Hepatocyte (in vitro differentiated cells): ENCODE data around the gene OGDH. TPM values are rescaled to one million over a fixed set of nuclear protein-coding genes. Genes with fewer than 3 reads are reported as not detected.
A peak's percentile ranks its signal among the peaks of the same experiment; 100 is the strongest.

Experiments
- DNase-seq: peaks from one replicate; pipeline ENCODE4 v3.0.0-alpha.2; 2016; ENCODE audit warnings: low spot score
- H2AFZ ChIP-seq: fragments of 200-600 bp; sonication (generic); 2 replicates; pipeline ENCODE4 v1.6.0; 2016; ENCODE audit warnings: antibody characterized with exemption, mild to moderate bottlenecking
- H3K27ac ChIP-seq: fragments of 200-600 bp; sonication (generic); 2 replicates; pipeline ENCODE4 v1.5.1; 2016; ENCODE audit warnings: mild to moderate bottlenecking
- H3K27me3 ChIP-seq: fragments of 200-600 bp; sonication (generic); 2 replicates; pipeline ENCODE4 v1.6.1; 2016
- H3K36me3 ChIP-seq: fragments of 200-600 bp; sonication (generic); replicated peaks from 2 replicates; pipeline ENCODE4 v1.5.1; 2016; ENCODE audit warnings: low read depth; ENCODE audit not compliant: insufficient read depth
- H3K4me1 ChIP-seq: fragments of 200-600 bp; sonication (generic); 2 replicates; pipeline ENCODE4 v1.5.1; 2016; ENCODE audit warnings: mild to moderate bottlenecking, moderate library complexity; ENCODE audit not compliant: insufficient read depth
- H3K4me2 ChIP-seq: fragments of 200-600 bp; sonication (generic); 2 replicates; pipeline ENCODE4 v1.6.0; 2016
- H3K4me3 ChIP-seq: fragments of 200-600 bp; sonication (generic); 2 replicates; pipeline ENCODE4 v1.5.1; 2016; ENCODE audit warnings: mild to moderate bottlenecking
- H3K79me2 ChIP-seq: fragments of 200-600 bp; sonication (generic); 2 replicates; pipeline ENCODE4 v1.6.0; 2017; ENCODE audit warnings: mild to moderate bottlenecking
- H3K9me2 ChIP-seq: fragments of 200-600 bp; sonication (generic); replicated peaks from 2 replicates; pipeline ENCODE4 v1.6.0; 2017; ENCODE audit warnings: mild to moderate bottlenecking; ENCODE audit not compliant: insufficient read depth
- H3K9me3 ChIP-seq: fragments of 200-600 bp; sonication (generic); 2 replicates; pipeline ENCODE4 v1.5.1; 2016; ENCODE audit warnings: low read depth, mild to moderate bottlenecking
- H4K20me1 ChIP-seq: fragments of 200-600 bp; sonication (generic); 2 replicates; pipeline ENCODE4 v1.6.0; 2016; ENCODE audit warnings: mild to moderate bottlenecking; ENCODE audit not compliant: insufficient read depth, poor library complexity, severe bottlenecking
- CTCF ChIP-seq: fragments of 200-600 bp; sonication (generic); IDR thresholded peaks from 2 replicates; pipeline ENCODE4 v1.5.1; 2016; ENCODE audit warnings: antibody characterized with exemption, mild to moderate bottlenecking; ENCODE audit not compliant: poor library complexity
- EZH2 ChIP-seq: fragments of 200-600 bp; sonication (generic); IDR thresholded peaks from 2 replicates; pipeline ENCODE4 v1.6.1; 2016; ENCODE audit warnings: antibody characterized with exemption, mild to moderate bottlenecking, borderline replicate concordance
- EZH2phosphoT487 ChIP-seq: fragments of 200-600 bp; sonication (generic); IDR thresholded peaks from one replicate; pipeline ENCODE4 v1.6.1; 2018; ENCODE audit warnings: antibody characterized with exemption, mild to moderate bottlenecking, low read depth, moderate library complexity; ENCODE audit not compliant: unreplicated experiment, severe bottlenecking
- WGBS: methylation state at CpG from one replicate; pipeline ENCODE4 v1.1.6; 2016; ENCODE audit warnings: low lambda C conversion rate; ENCODE audit errors: missing lambda C conversion rate; 5-methylcytosine and 5-hydroxymethylcytosine counted together
- polyA plus RNA-seq: library from polyadenylated mRNA; unstranded; fragments of >200 nt; fragmentation: Nextera tagmentation; extraction: Ambion mirVana; gene quantifications from 2 replicates; pipeline ENCODE4 v1.2.1, GENCODE V29; 2016
- total RNA-seq: library from RNA; depleted of rRNA; stranded (reverse); fragments of >200 nt; gene quantifications from 2 replicates; pipeline ENCODE4 v1.2.3, GENCODE V29; 2014

Gene OGDH
- total and polyA plus RNA-seq, 2 experiments from 2014 or later = 40.8 to 65.3 TPM

- Histone ChIP-seq H2AFZ (no peak overlapping the region), H4K20me1 (no peaks in the 10 kb centered on the region), H3K4me2 (peak overlapping the region; percentile 55), H3K79me2 (peaks cover 99% of the 10 kb centered on the region), H3K27me3 (no peaks in the 10 kb centered on the region), H3K4me1 (peaks cover 40% of the 10 kb centered on the region), H3K27ac (peak overlapping the region; percentile 97), H3K9me3 (no peaks in the 10 kb centered on the region), H3K36me3 (no peaks in the 10 kb centered on the region), H3K4me3 (no peak overlapping the region), H3K9me2 (no peaks in the 10 kb centered on the region)
- WGBS = 97% methylated on average over 1 of the region's 1 CpG
- DNase-seq = no peak
- TF ChIP-seq CTCF (no peak), EZH2 (no peak), EZH2phosphoT487 (no peak)
Observed at GRCh38 chr7:44618045-44618444, 11.6 kb downstream of the OGDH start.

- peak; percentile 63 for DNase-seq
- peaks cover 4% of the 10 kb centered on the region for H4K20me1 ChIP-seq
Observed at GRCh38 chr7:44618753-44619152, 12.3 kb downstream of the OGDH start.

GRCh38 chr7:44621034-44621749 lies 14.8 kb downstream of the OGDH start:
- H3K36me3 ChIP-seq = no peaks in the 10 kb centered on the region
- H3K9me3 ChIP-seq = no peaks in the 10 kb centered on the region
- peaks cover 6% of the 10 kb centered on the region for H4K20me1 ChIP-seq
- no peak overlapping the region for H3K4me3 ChIP-seq
- H2AFZ ChIP-seq = no peak overlapping the region
- H3K9me2 ChIP-seq = no peaks in the 10 kb centered on the region
- TF ChIP-seq EZH2phosphoT487 = no peak
- TF ChIP-seq EZH2 = no peak
- TF ChIP-seq CTCF = no peak
- H3K27me3 ChIP-seq = no peaks in the 10 kb centered on the region
- H3K79me2 ChIP-seq = peaks cover 99% of the 10 kb centered on the region
- H3K27ac ChIP-seq = peak overlapping the region; percentile 97
- DNase-seq = no peak
- H3K4me1 ChIP-seq = peaks cover 25% of the 10 kb centered on the region
- no peak overlapping the region for H3K4me2 ChIP-seq
- 90% methylated on average over 11 of the region's 11 CpGs for WGBS

More at GRCh38 chr7:44618753-44619152, 12.3 kb downstream of the OGDH start:
- Histone ChIP-seq H3K4me3 (no peak overlapping the region), H2AFZ (no peak overlapping the region), H3K27ac (peak overlapping the region; percentile 97), H3K9me3 (no peaks in the 10 kb centered on the region), H3K27me3 (no peaks in the 10 kb centered on the region), H3K36me3 (no peaks in the 10 kb centered on the region), H3K4me1 (peaks cover 41% of the 10 kb centered on the region), H3K4me2 (peak overlapping the region; percentile 55), H3K9me2 (no peaks in the 10 kb centered on the region), H3K79me2 (peaks cover 99% of the 10 kb centered on the region)
- 65% methylated on average over 3 of the region's 3 CpGs for WGBS
- TF ChIP-seq CTCF = no peak
- TF ChIP-seq EZH2 = no peak
- TF ChIP-seq EZH2phosphoT487 = no peak
